ENCODE data around the gene AMBRA1. TPM values are rescaled to one million over a fixed set of nuclear protein-coding genes. Genes with fewer than 3 reads are reported as not detected.
A peak's percentile ranks its signal among the peaks of the same experiment; 100 is the strongest.

The AMBRA1 gene, protein sequence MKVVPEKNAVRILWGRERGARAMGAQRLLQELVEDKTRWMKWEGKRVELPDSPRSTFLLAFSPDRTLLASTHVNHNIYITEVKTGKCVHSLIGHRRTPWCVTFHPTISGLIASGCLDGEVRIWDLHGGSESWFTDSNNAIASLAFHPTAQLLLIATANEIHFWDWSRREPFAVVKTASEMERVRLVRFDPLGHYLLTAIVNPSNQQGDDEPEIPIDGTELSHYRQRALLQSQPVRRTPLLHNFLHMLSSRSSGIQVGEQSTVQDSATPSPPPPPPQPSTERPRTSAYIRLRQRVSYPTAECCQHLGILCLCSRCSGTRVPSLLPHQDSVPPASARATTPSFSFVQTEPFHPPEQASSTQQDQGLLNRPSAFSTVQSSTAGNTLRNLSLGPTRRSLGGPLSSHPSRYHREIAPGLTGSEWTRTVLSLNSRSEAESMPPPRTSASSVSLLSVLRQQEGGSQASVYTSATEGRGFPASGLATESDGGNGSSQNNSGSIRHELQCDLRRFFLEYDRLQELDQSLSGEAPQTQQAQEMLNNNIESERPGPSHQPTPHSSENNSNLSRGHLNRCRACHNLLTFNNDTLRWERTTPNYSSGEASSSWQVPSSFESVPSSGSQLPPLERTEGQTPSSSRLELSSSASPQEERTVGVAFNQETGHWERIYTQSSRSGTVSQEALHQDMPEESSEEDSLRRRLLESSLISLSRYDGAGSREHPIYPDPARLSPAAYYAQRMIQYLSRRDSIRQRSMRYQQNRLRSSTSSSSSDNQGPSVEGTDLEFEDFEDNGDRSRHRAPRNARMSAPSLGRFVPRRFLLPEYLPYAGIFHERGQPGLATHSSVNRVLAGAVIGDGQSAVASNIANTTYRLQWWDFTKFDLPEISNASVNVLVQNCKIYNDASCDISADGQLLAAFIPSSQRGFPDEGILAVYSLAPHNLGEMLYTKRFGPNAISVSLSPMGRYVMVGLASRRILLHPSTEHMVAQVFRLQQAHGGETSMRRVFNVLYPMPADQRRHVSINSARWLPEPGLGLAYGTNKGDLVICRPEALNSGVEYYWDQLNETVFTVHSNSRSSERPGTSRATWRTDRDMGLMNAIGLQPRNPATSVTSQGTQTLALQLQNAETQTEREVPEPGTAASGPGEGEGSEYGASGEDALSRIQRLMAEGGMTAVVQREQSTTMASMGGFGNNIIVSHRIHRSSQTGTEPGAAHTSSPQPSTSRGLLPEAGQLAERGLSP (N-terminal part only)
- total RNA-seq: 10 to 100 TPM; 35.2 to 42.2 TPM

DNA sequence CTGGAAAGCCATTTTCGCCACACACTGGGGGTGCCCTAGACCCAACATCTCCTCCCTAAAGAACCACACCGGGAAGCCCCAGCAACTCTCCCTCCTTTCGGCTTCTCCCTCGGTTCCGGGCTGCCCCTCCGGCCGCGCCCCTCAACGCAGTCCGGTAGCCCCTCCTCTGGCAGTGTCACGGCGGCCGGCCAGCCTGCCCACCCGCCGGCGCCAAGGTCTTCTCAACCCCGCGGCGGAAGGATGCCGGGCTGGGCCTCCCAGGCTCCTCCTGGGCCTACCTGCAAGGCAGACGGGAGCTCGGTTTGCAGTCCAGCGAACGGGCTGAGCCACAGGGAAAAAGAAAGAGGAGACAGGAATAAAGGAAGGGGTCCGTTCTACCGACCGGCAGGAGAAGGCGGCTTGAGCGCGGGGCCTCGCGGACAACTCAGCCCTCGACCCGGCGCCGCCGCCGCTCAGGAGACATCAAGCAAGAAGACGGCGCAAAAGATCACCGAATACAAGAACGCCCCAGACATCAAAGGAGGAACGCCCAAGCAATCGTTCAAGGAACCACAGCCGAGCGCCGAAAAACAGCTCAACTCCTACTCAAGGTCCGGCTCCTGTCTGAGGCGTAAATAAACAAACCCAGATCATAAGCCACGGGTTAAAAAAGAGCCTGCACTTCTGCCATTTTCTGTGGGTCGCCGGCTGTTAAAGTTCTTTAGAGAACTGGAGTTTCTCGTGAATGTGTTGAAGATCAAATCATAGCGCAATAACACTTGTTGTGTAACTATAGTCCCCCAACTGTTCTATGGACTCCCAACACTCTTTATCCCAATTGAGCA, at the start of gene AMBRA1:
AMBRA1 (minus strand) TSS at position 474 of the 824 bp plus-strand sequence. CDS start 45,643 bp downstream, outside the sequence.
- ATAC-seq (ENCODE audit: insufficient number of reproducible peaks, low FRiP score, low read depth) (peak; percentile 70), DNase-seq (ENCODE audit: low spot score) (peak; percentile 48)
- peak within 1 kb of the TSS; percentile 97 for H3K4me3 ChIP-seq
- H3K36me3 ChIP-seq: no peaks in the 10 kb centered on the region
- no peaks in the 10 kb centered on the region for H3K9me3 ChIP-seq
- TF ChIP-seq, protein P1, sequence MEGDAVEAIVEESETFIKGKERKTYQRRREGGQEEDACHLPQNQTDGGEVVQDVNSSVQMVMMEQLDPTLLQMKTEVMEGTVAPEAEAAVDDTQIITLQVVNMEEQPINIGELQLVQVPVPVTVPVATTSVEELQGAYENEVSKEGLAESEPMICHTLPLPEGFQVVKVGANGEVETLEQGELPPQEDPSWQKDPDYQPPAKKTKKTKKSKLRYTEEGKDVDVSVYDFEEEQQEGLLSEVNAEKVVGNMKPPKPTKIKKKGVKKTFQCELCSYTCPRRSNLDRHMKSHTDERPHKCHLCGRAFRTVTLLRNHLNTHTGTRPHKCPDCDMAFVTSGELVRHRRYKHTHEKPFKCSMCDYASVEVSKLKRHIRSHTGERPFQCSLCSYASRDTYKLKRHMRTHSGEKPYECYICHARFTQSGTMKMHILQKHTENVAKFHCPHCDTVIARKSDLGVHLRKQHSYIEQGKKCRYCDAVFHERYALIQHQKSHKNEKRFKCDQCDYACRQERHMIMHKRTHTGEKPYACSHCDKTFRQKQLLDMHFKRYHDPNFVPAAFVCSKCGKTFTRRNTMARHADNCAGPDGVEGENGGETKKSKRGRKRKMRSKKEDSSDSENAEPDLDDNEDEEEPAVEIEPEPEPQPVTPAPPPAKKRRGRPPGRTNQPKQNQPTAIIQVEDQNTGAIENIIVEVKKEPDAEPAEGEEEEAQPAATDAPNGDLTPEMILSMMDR (IDR thresholded peaks at IDR 0.05): no peak
- H3K4me1 ChIP-seq (ENCODE audit: control insufficient read depth in 1 of 2, low read depth in 2 of 2): peaks cover 29 to 47% of the 10 kb centered on the region in 2 donors
- peak within 1 kb of the TSS; percentile 69 to 70 for H3K27ac ChIP-seq
- no peaks in the 10 kb centered on the region for H3K27me3 ChIP-seq (replicated peaks; ENCODE audit: insufficient read depth)

DNA sequence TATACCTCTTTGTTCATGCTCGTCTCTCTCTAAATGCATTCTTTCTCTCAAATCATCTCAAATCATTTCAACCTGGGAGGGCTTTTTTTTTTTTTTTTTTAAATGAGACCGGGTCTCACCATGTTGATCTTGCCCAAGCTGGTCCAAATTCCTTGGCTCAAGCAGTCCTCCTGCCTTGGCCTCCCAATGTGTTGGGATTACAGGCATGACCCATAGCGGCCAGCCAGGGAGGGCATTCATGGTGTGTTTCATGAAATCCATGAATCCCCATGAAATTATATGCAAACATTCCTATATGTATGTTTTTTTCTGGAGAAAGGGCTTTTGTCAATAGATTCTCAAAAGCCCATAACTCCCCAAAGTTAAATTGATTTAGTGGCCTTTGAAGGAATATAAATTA, 49.7 kb upstream of the AMBRA1 start:
- Histone ChIP-seq H3K4me1 (ENCODE audit: control insufficient read depth in 1 of 2, low read depth in 2 of 2) (peaks cover 9 to 14% of the 10 kb centered on the region in 2 donors), H3K36me3 (peaks cover 31% of the 10 kb centered on the region), H3K4me3 (no peak overlapping the region), H3K27me3 (replicated peaks; ENCODE audit: insufficient read depth) (no peaks in the 10 kb centered on the region), H3K9me3 (no peaks in the 10 kb centered on the region), H3K27ac (no peak overlapping the region)
- ATAC-seq (ENCODE audit: insufficient number of reproducible peaks, low FRiP score, low read depth) (no peak), DNase-seq (ENCODE audit: low spot score) (no peak)
- TF ChIP-seq, protein P1 (IDR thresholded peaks at IDR 0.05): no peak

DNA sequence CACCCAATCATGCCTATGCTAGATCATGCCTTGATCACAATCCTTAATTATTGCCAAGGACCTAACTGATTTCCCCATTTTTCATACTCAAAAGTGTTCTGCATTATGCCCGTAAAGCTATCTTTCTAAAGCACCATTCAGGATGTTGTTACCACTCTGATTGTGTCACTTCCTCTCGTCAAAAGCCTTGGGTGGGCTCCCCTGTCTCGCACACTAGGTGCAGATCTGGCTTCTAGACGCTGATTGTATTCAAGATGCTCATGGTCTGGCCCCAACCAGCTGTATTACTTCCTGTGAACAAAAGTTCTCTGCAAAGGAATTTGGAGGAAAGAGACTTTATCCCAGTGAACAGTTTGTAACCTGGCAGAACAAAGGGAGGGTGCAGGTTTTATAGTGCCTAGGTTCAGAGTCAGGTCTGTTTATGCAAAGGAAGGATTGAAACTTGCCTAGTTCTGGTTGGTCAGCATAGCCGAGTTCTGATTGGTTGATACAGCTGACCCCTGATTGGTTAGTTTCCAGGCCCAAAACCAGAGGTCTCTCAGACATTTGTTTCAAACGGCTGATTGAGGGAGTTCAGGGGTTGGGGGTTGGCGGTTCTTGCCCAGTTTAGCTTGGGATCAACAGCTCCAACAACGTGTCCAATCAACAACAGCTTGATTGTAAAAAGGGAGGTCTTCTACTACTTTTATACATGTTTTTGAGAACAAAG, 49.0 kb upstream of the AMBRA1 start:
- ATAC-seq (ENCODE audit: insufficient number of reproducible peaks, low FRiP score, low read depth): no peak
- Histone ChIP-seq H3K4me1 (ENCODE audit: control insufficient read depth in 1 of 2, low read depth in 2 of 2) (peaks cover 2 to 6% of the 10 kb centered on the region in 2 donors), H3K9me3 (no peaks in the 10 kb centered on the region), H3K27me3 (replicated peaks; ENCODE audit: insufficient read depth) (no peaks in the 10 kb centered on the region), H3K36me3 (peaks cover 31% of the 10 kb centered on the region), H3K27ac (no peak overlapping the region), H3K4me3 (no peak overlapping the region)
- TF ChIP-seq, protein P1 (IDR thresholded peaks at IDR 0.05): no peak
- no peak for DNase-seq (ENCODE audit: low spot score)

DNA sequence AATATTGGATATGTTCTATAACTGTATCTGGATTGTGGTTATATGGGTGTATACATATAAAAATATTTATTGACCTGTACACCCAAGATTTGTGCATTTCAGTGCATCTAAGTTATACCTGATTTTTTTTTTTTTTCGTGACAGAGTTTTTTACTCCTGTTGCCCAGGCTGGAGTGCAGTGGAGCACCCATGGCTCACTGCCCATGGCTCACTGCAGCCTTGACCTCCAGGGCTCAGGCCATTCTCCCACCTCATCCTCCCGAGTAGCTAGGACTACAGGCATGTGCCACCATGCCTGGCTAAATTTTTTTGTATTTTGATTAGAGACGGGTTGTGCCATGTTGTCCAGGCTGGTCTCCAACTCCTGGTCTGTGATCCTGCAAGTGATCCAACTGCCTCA, 47.8 kb upstream of the AMBRA1 start:
- DNase-seq (ENCODE audit: low spot score) (no peak), ATAC-seq (ENCODE audit: insufficient number of reproducible peaks, low FRiP score, low read depth) (no peak)
- H3K27ac ChIP-seq: no peak overlapping the region
- TF ChIP-seq, protein P1 (IDR thresholded peaks at IDR 0.05): no peak
- no peak overlapping the region for H3K4me3 ChIP-seq
- peaks cover 22% of the 10 kb centered on the region for H3K36me3 ChIP-seq
- H3K9me3 ChIP-seq: no peaks in the 10 kb centered on the region
- H3K27me3 ChIP-seq (replicated peaks; ENCODE audit: insufficient read depth): no peaks in the 10 kb centered on the region
- no peaks in the 10 kb centered on the region for H3K4me1 ChIP-seq (ENCODE audit: control insufficient read depth in 1 of 2, low read depth in 2 of 2)
